K562 (cell line): ENCODE data around the gene ST7. TPM values are rescaled to one million over a fixed set of nuclear protein-coding genes. Genes with fewer than 3 reads are reported as not detected.

Experiments used
- CCNT2 ChIP-seq: IDR thresholded peaks from 2 replicates; pipeline ENCODE4 v1.6.1; 2011; ENCODE audit warnings: borderline replicate concordance, low read depth, mild to moderate bottlenecking, moderate library complexity, mixed read lengths, low read length; ENCODE audit not compliant: insufficient read length; ENCODE audit errors: extremely low read depth
- CEBPB ChIP-seq: fragments of 450-650 bp; IDR thresholded peaks from 2 replicates; pipeline ENCODE4 v1.6.1; 2016; ENCODE audit warnings: missing genetic modification characterization, missing compliant biosample characterization
- CREM ChIP-seq: IDR thresholded peaks from 2 replicates; pipeline ENCODE4 v1.6.1; 2014; ENCODE audit warnings: antibody characterized with exemption, low read depth
- HMGN3 ChIP-seq: IDR thresholded peaks from 2 replicates; pipeline ENCODE4 v1.6.1; 2011; ENCODE audit warnings: borderline replicate concordance, low read depth, mild to moderate bottlenecking, mixed read lengths, low read length; ENCODE audit not compliant: insufficient read length; ENCODE audit errors: extremely low read depth
- KLF13 ChIP-seq: fragments of 450-650 bp; IDR thresholded peaks from 2 replicates; pipeline ENCODE4 v1.6.1; 2016; ENCODE audit warnings: missing genetic modification characterization, low read depth, mild to moderate bottlenecking, missing compliant biosample characterization, moderate library complexity, borderline replicate concordance
- MTA3 ChIP-seq: fragments of 450-650 bp; formaldehyde crosslinking; IDR thresholded peaks from 2 replicates; pipeline ENCODE4 v1.6.1; 2017; ENCODE audit warnings: mild to moderate bottlenecking, borderline replicate concordance
- POU5F1 ChIP-seq: fragments of 150-350 bp; IDR thresholded peaks from 2 replicates; pipeline ENCODE4 v1.6.1; 2014; ENCODE audit warnings: borderline replicate concordance, low read length, low read depth, mild to moderate bottlenecking; ENCODE audit not compliant: partially characterized antibody
- SMAD1 ChIP-seq: fragments of 150-350 bp; IDR thresholded peaks from 2 replicates; pipeline ENCODE4 v1.6.1; 2014; ENCODE audit warnings: low read length, low read depth; ENCODE audit not compliant: partially characterized antibody
- TBL1XR1 ChIP-seq, 2 experiments: IDR thresholded peaks; 2 replicates each; pipeline ENCODE4 v1.6.1; 2012; ENCODE audit warnings: improper control_type of control experiment in 2 of 2, low read length in 2 of 2, mild to moderate bottlenecking in 1 of 2
- THRAP3 ChIP-seq: fragments of 450-650 bp; IDR thresholded peaks from 2 replicates; pipeline ENCODE4 v1.6.1; 2016; ENCODE audit warnings: mild to moderate bottlenecking, inconsistent platforms, borderline replicate concordance
- TOE1 ChIP-seq, 2 experiments: fragments of 450-650 bp in 1 of 2; sonication (generic) in 1 of 2; formaldehyde crosslinking in 1 of 2; IDR thresholded peaks; 2 replicates each; pipeline versions ENCODE4 v1.7.1 to v1.8.0; 2016 to 2022; ENCODE audit warnings: borderline replicate concordance in 2 of 2, mild to moderate bottlenecking in 2 of 2, antibody characterized with exemption in 1 of 2, inconsistent platforms in 1 of 2, low read depth in 1 of 2, missing genetic modification reagents in 1 of 2, moderate library complexity in 1 of 2
- YY1 ChIP-seq, 3 experiments: IDR thresholded peaks; 2 replicates each; pipeline ENCODE4 v1.6.1; 2011; ENCODE audit warnings: low read length in 2 of 3, mild to moderate bottlenecking in 2 of 3, moderate library complexity in 2 of 3, borderline replicate concordance in 1 of 3, control low read depth in 1 of 3, low read depth in 1 of 3; ENCODE audit not compliant: insufficient read depth in 3 of 3, insufficient replicate concordance in 2 of 3, control insufficient read depth in 1 of 3, insufficient read length in 1 of 3; ENCODE audit errors: extremely low read depth in 1 of 3
- ZBED1 ChIP-seq: IDR thresholded peaks from 2 replicates; pipeline ENCODE4 v1.6.1; 2014
- ZNF354B ChIP-seq: fragments of 250-450 bp; sonication (Bioruptor Pico); IDR thresholded peaks from 2 replicates; pipeline ENCODE4 v1.4.0; 2020
- ZNF384 ChIP-seq: IDR thresholded peaks from 2 replicates; pipeline ENCODE4 v1.6.1; 2012; ENCODE audit warnings: low read depth, low read length, improper control_type of control experiment
- ZNF589 ChIP-seq: fragments of 200-800 bp; sonication (Bioruptor generic); IDR thresholded peaks from 2 replicates; pipeline ENCODE4 v1.6.1; 2016; ENCODE audit warnings: low read depth, missing genetic modification characterization, missing compliant biosample characterization
- polyA plus RNA-seq, 8 experiments: library from polyadenylated mRNA; depleted of rRNA in 4 of 8; stranded (reverse) in 5 of 8; unstranded in 3 of 8; fragments of >200 nt; fragmentation: Nextera tagmentation in 2 of 8; fragmentation: Illumina TruSeq in 1 of 8; extraction: Ambion mirVana in 2 of 8; extraction: Trizol in 1 of 8; gene quantifications; 2 replicates each; pipeline versions ENCODE4 v1.2.1 to v1.2.3, GENCODE V29; 2011 to 2014; ENCODE audit warnings: inconsistent platforms in 1 of 8, missing spikeins in 1 of 8
- total RNA-seq, 7 experiments: library from RNA; depleted of rRNA in 6 of 7; stranded (reverse); fragments of >200 nt in 6 of 7; fragmentation: Illumina TruSeq in 2 of 7; extraction: Trizol in 2 of 7; gene quantifications; 2 replicates each; pipeline versions ENCODE4 v1.2.1 to v1.2.3, GENCODE V29; 2011 to 2021; ENCODE audit warnings: low replicate concordance in 1 of 7
- TF ChIP-seq, protein P1 (sequence below): sonication (generic); formaldehyde crosslinking; IDR thresholded peaks from 2 replicates; pipeline ENCODE4 v1.8.1; 2022; ENCODE audit warnings: missing genetic modification reagents
- TF ChIP-seq, protein P2 (sequence below), 2 experiments: fragments of 450-650 bp in 1 of 2; sonication (generic) in 1 of 2; formaldehyde crosslinking in 1 of 2; IDR thresholded peaks in 1 of 2; conservative IDR thresholded peaks in 1 of 2; 2 replicates each; pipeline versions ENCODE4 v1.6.1 to v1.8.1; 2016 to 2023; ENCODE audit warnings: mild to moderate bottlenecking in 2 of 2, moderate library complexity in 2 of 2, inconsistent platforms in 1 of 2, missing genetic modification reagents in 1 of 2
- TF ChIP-seq, protein P3 (sequence below): fragments of 200-400 bp; formaldehyde crosslinking; IDR thresholded peaks from 2 replicates; pipeline ENCODE4 v1.6.1; 2017; ENCODE audit warnings: mild to moderate bottlenecking, low read depth, low read length, moderate library complexity

Gene ST7
- total and polyA plus RNA-seq, 9 of the 15 experiments (the other 6 are each of a cell fraction or from before 2014, with no cell fraction given) = 23.9 to 56.3 (median 36.9) TPM

GRCh38 chr7:117124591-117125220, 171.4 kb downstream of the ST7 start (continued):
- TF ChIP-seq ZNF589 (CRISPR knock-in tag) = no peak
- TF ChIP-seq, protein P1, sequence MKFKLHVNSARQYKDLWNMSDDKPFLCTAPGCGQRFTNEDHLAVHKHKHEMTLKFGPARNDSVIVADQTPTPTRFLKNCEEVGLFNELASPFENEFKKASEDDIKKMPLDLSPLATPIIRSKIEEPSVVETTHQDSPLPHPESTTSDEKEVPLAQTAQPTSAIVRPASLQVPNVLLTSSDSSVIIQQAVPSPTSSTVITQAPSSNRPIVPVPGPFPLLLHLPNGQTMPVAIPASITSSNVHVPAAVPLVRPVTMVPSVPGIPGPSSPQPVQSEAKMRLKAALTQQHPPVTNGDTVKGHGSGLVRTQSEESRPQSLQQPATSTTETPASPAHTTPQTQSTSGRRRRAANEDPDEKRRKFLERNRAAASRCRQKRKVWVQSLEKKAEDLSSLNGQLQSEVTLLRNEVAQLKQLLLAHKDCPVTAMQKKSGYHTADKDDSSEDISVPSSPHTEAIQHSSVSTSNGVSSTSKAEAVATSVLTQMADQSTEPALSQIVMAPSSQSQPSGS (CRISPR knock-in tag) = peak; percentile 53; the same call in 1 of the 2 replicates
- TF ChIP-seq TOE1 (IDR thresholded peaks at IDR 0.05; ENCODE audit: borderline replicate concordance) = no peak; the same call in 1 of the 2 replicates
- no peak for TF ChIP-seq TOE1 (CRISPR knock-in tag; IDR thresholded peaks at IDR 0.05; ENCODE audit: borderline replicate concordance, low read depth)
- TF ChIP-seq, protein P2, sequence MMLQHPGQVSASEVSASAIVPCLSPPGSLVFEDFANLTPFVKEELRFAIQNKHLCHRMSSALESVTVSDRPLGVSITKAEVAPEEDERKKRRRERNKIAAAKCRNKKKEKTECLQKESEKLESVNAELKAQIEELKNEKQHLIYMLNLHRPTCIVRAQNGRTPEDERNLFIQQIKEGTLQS (IDR thresholded peaks at IDR 0.05) = peak; percentile 93
- TF ChIP-seq, protein P2 (CRISPR knock-in tag; conservative IDR thresholded peaks at IDR 0.05) = peak; percentile 88
- TF ChIP-seq ZNF354B (CRISPR knock-in tag) = no peak
- no peak for TF ChIP-seq KLF13
- TF ChIP-seq POU5F1 = no peak
- no peak for TF ChIP-seq HMGN3
- TF ChIP-seq CREM = peak; percentile 68
- TF ChIP-seq, protein P3, sequence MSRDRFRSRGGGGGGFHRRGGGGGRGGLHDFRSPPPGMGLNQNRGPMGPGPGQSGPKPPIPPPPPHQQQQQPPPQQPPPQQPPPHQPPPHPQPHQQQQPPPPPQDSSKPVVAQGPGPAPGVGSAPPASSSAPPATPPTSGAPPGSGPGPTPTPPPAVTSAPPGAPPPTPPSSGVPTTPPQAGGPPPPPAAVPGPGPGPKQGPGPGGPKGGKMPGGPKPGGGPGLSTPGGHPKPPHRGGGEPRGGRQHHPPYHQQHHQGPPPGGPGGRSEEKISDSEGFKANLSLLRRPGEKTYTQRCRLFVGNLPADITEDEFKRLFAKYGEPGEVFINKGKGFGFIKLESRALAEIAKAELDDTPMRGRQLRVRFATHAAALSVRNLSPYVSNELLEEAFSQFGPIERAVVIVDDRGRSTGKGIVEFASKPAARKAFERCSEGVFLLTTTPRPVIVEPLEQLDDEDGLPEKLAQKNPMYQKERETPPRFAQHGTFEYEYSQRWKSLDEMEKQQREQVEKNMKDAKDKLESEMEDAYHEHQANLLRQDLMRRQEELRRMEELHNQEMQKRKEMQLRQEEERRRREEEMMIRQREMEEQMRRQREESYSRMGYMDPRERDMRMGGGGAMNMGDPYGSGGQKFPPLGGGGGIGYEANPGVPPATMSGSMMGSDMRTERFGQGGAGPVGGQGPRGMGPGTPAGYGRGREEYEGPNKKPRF = no peak
- peak; percentile 48 for TF ChIP-seq CCNT2
- TF ChIP-seq SMAD1 = peak; percentile 93
- no peak for TF ChIP-seq ZNF384
- TF ChIP-seq CEBPB = peak; percentile 76
- TF ChIP-seq YY1 (IDR thresholded peaks at IDR 0.05; ENCODE audit: borderline replicate concordance in 1 of 3, control insufficient read depth in 1 of 3, extremely low read depth in 1 of 3, insufficient read depth in 3 of 3, insufficient read length in 1 of 3, insufficient replicate concordance in 2 of 3, low read depth in 1 of 3, low read length in 2 of 3) = peak in 1 of 3 experiments; percentile 29
- peak in 1 of 2 experiments; percentile 82; a peak in 2 of 4 replicates for TF ChIP-seq TBL1XR1 (IDR thresholded peaks at IDR 0.05; ENCODE audit: low read length in 2 of 2)
- peak; percentile 75; the same call in 1 of the 2 replicates for TF ChIP-seq MTA3
- TF ChIP-seq ZBED1 = no peak
- no peak for TF ChIP-seq THRAP3
